Adipocyte (in vitro differentiated cells): ENCODE measurements around the gene OR2Z1.

Experiments used
- DNase-seq: peaks from one replicate; pipeline ENCODE4 v3.0.0-alpha.2; 2015; ENCODE audit warnings: low read depth
- H3K27me3 ChIP-seq: replicated peaks from 2 replicates; pipeline ENCODE4 v1.7.0; 2013; ENCODE audit warnings: mild to moderate bottlenecking, low read length, moderate library complexity; ENCODE audit not compliant: control insufficient read depth, insufficient read depth
- H3K36me3 ChIP-seq: 2 replicates; pipeline ENCODE4 v1.7.0; 2013; ENCODE audit warnings: low read length, mild to moderate bottlenecking, moderate library complexity; ENCODE audit not compliant: control insufficient read depth, insufficient read depth, severe bottlenecking
- H3K4me1 ChIP-seq: 2 replicates; pipeline ENCODE4 v1.7.0; 2013; ENCODE audit warnings: mild to moderate bottlenecking, low read length, moderate library complexity; ENCODE audit not compliant: control insufficient read depth, insufficient read depth
- H3K4me3 ChIP-seq: 2 replicates; pipeline ENCODE4 v1.7.0; 2013; ENCODE audit warnings: mild to moderate bottlenecking, low read length, moderate library complexity
- H3K9ac ChIP-seq: 2 replicates; pipeline ENCODE4 v1.7.0; 2013; ENCODE audit warnings: mild to moderate bottlenecking, low read length, moderate library complexity
- H3K9me3 ChIP-seq: 2 replicates; pipeline ENCODE4 v1.7.0; 2013; ENCODE audit warnings: mild to moderate bottlenecking, low read length, moderate library complexity; ENCODE audit not compliant: control insufficient read depth

Gene OR2Z1

GRCh38 chr19:8688930-8689329 lies 32.5 kb upstream of the OR2Z1 start:
- DNase-seq = no peak
- Histone ChIP-seq H3K9ac (no peak overlapping the region), H3K9me3 (no peaks in the 10 kb centered on the region), H3K27me3 (peaks cover 18% of the 10 kb centered on the region), H3K4me3 (no peak overlapping the region), H3K36me3 (no peaks in the 10 kb centered on the region), H3K4me1 (no peaks in the 10 kb centered on the region)

DNA sequence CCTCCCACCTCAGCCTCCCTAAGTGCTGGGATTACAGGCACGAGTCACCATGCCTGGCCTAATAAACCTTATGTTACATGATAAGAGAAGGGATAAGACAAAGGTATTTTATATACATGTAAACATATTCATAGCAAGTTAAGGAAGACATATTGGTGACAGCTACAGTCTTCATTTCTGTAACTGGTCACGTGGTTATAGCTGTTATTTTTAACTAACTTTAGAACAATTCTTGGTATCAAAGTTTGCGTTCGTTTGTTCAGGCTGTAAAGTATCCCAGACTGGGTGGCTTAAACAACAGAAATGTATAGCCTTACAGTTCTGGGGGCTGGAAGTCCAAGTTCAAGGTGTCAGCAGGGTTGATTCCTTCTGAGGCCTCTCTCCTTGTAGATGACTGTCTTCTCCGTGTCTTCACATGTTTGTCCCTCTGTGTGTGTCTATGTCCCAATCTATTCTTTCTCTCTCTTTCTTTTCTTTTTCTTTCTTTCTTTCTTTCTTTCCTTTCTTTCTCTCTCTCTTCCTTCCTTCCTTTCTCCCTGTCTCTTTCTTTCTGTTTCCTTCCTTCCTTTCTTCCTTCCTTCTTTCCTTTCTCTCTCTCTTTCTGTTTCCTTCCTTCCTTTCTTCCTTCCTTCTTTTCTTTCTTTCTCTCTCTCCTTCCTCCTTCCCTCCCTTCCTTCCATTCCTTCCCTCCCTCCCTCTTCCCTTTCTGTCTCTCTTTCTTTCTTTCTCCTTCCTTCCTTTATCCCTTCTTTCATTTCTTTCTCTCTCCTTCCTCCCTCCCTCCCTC lies 30.5 kb upstream of the OR2Z1 start:
- Histone ChIP-seq H3K36me3 (no peaks in the 10 kb centered on the region), H3K4me3 (no peak overlapping the region), H3K9me3 (no peaks in the 10 kb centered on the region), H3K4me1 (no peaks in the 10 kb centered on the region), H3K27me3 (peaks cover 24% of the 10 kb centered on the region), H3K9ac (no peak overlapping the region)
- no peak for DNase-seq

DNA sequence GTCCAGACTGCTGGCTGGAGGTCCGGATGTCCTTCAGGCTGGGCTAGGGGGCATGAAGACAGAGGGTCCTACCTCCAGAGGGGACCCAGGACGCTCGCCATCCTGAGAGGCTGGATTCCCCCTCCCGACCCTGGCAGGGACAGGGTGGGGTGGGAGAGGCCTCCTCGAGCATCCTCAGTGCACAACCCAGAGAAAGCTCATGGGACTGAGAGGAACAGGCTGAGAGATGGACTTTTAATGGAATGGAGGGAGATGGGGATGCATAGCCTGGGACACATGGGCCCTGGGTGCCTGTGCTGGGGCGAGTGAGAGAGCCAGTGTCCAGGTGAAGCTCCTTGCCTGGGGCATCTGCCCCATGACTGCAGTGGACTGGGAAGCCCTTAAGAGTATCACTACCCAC lies 25.9 kb upstream of the OR2Z1 start:
- no peak overlapping the region for H3K9ac ChIP-seq
- H3K27me3 ChIP-seq = peaks cover 25% of the 10 kb centered on the region
- H3K9me3 ChIP-seq = no peaks in the 10 kb centered on the region
- DNase-seq = no peak
- no peaks in the 10 kb centered on the region for H3K36me3 ChIP-seq
- no peak overlapping the region for H3K4me3 ChIP-seq
- no peaks in the 10 kb centered on the region for H3K4me1 ChIP-seq

- no peaks in the 10 kb centered on the region for H3K9me3 ChIP-seq
- H3K4me3 ChIP-seq = no peak overlapping the region
- H3K4me1 ChIP-seq = no peaks in the 10 kb centered on the region
- no peak for DNase-seq
- no peaks in the 10 kb centered on the region for H3K36me3 ChIP-seq
- H3K27me3 ChIP-seq = peaks cover 23% of the 10 kb centered on the region
- H3K9ac ChIP-seq = no peak overlapping the region
Observed at GRCh38 chr19:8695911-8696310, 25.5 kb upstream of the OR2Z1 start.

GRCh38 chr19:8696993-8697392 lies 24.4 kb upstream of the OR2Z1 start:
- DNase-seq = no peak
- Histone ChIP-seq H3K4me1 (no peaks in the 10 kb centered on the region), H3K36me3 (no peaks in the 10 kb centered on the region), H3K9me3 (no peaks in the 10 kb centered on the region), H3K27me3 (peaks cover 19% of the 10 kb centered on the region), H3K9ac (no peak overlapping the region), H3K4me3 (no peak overlapping the region)

DNA sequence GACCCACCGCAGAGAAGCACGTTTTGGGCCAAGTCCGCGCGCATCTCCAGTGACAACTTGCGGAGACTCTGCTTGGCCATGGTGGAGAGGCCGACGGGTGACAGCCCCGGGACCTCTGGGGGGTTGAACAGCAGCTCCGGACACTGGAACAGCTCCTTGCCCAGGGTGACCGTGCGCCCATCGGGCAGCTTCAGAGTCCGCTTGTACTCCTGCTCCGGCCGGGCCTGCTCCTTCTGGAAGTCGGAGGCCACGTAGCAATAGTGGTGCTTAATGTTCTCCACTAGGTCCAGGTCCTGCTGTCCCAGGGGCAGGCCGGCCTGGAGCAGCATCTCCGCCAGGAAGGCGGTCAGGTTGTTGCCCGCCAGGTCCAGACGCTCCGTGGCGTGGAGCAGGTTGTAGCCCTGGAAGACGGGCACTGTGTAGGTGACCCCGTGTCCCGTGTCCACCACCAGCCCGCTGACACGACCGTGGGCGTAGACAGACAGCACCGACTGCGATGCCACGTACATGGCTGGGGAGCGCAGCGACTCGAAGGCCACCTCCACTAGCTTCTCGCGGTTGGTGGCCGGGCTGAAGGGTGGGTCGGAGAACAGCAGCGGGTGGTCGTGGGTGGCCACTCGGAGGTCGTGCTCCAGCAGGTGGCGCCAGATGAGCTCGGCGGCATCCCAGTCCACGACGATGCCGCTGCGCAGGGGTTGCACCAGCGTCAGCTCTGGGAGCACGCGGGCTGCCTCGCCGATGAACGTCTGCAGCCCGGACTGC lies 23.6 kb upstream of the OR2Z1 start:
- Histone ChIP-seq H3K36me3 (no peaks in the 10 kb centered on the region), H3K9ac (no peak overlapping the region), H3K27me3 (peaks cover 11% of the 10 kb centered on the region), H3K4me1 (no peaks in the 10 kb centered on the region), H3K4me3 (no peak overlapping the region), H3K9me3 (no peaks in the 10 kb centered on the region)
- DNase-seq = no peak

- no peak for DNase-seq
- H3K9me3 ChIP-seq = no peaks in the 10 kb centered on the region
- H3K4me1 ChIP-seq = no peaks in the 10 kb centered on the region
- no peaks in the 10 kb centered on the region for H3K36me3 ChIP-seq
- H3K27me3 ChIP-seq = peaks cover 11% of the 10 kb centered on the region
- no peak within 1 kb of the TSS for H3K9ac ChIP-seq
- H3K4me3 ChIP-seq = no peak within 1 kb of the TSS
Observed at GRCh38 chr19:8698433-8699063, 22.9 kb upstream of the OR2Z1 start, which contains the start of gene ACTL9. ACTL9 (minus strand) TSS chr19:8698795; CDS start chr19:8698701, 94 bp downstream.

GRCh38 chr19:8699908-8700307 lies 21.5 kb upstream of the OR2Z1 start:
- Histone ChIP-seq H3K4me1 (no peaks in the 10 kb centered on the region), H3K9me3 (no peaks in the 10 kb centered on the region), H3K27me3 (peaks cover 11% of the 10 kb centered on the region), H3K9ac (no peak overlapping the region), H3K4me3 (no peak overlapping the region), H3K36me3 (no peaks in the 10 kb centered on the region)
- DNase-seq = no peak

GRCh38 chr19:8700956-8701355 lies 20.5 kb upstream of the OR2Z1 start:
- H3K9ac ChIP-seq = no peak overlapping the region
- H3K27me3 ChIP-seq = peaks cover 4% of the 10 kb centered on the region
- no peaks in the 10 kb centered on the region for H3K36me3 ChIP-seq
- H3K4me1 ChIP-seq = no peaks in the 10 kb centered on the region
- no peak for DNase-seq
- H3K9me3 ChIP-seq = no peaks in the 10 kb centered on the region
- H3K4me3 ChIP-seq = no peak overlapping the region

- Histone ChIP-seq H3K27me3 (peaks cover 4% of the 10 kb centered on the region), H3K36me3 (no peaks in the 10 kb centered on the region), H3K9me3 (no peaks in the 10 kb centered on the region), H3K9ac (no peak overlapping the region), H3K4me1 (no peaks in the 10 kb centered on the region), H3K4me3 (no peak overlapping the region)
- no peak for DNase-seq
Observed at GRCh38 chr19:8702350-8702749, 19.1 kb upstream of the OR2Z1 start.

DNA sequence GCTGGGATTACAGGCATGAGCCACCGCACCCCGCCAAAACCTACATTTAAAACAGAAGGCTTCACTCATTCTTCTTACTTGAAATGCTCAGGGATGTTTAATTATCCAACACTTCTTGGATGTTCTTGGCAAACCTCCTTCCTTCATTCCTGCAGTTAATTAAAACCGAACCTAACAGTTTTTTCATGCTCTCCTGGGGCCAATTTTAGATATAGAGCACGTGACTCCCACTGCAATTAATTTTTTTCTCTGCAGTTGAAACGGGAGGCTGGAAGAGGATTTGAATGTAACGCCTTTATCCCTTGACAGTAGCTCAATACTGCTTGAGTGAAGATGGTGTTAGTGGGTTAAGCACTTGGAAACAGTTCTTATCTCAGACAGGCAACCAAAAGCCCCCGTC lies 18.2 kb upstream of the OR2Z1 start:
- Histone ChIP-seq H3K36me3 (no peaks in the 10 kb centered on the region), H3K9ac (no peak overlapping the region), H3K4me1 (no peaks in the 10 kb centered on the region), H3K27me3 (peaks cover 4% of the 10 kb centered on the region), H3K4me3 (no peak overlapping the region), H3K9me3 (no peaks in the 10 kb centered on the region)
- DNase-seq = no peak
